Activated CD8-positive, alpha-beta memory T cell treated with anti-CD3 and anti-CD28 coated beads for 4 hours (primary cell): ENCODE data around the gene AQP3.
A peak's percentile ranks its signal among the peaks of the same experiment; 100 is the strongest.
"Not testable (repeated sequence)": the region's sequence is repeated elsewhere in the genome, so short reads cannot be mapped to it uniquely, and the experiment has no call there.

Experiments
- DNase-seq, 2 donors: peaks; one replicate each; pipeline ENCODE4 v3.0.0-alpha.2; 2020; ENCODE audit warnings: low read depth in 2 of 2

AQP3 gene

DNA sequence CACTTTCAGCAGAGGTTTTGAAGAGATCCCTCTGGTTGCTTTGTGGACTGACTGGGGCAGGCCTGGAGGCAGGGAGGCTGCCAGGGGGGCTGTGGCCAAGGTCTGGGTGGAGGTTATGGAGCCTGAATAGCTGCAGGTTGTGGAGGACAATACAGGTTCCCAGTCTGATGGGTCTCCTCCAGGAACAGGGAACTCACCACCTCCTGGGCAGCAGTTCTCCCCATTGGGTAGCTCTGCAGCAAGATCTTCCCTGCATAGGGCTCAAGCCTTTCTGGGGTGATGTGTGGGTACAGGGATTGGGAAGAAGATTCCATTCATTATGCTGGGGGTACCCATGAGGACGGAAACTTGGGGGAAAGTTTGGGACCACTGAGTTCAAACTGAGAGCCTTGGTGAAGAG, 6.8 kb downstream of the AQP3 start:
- DNase-seq, result no peak

DNA sequence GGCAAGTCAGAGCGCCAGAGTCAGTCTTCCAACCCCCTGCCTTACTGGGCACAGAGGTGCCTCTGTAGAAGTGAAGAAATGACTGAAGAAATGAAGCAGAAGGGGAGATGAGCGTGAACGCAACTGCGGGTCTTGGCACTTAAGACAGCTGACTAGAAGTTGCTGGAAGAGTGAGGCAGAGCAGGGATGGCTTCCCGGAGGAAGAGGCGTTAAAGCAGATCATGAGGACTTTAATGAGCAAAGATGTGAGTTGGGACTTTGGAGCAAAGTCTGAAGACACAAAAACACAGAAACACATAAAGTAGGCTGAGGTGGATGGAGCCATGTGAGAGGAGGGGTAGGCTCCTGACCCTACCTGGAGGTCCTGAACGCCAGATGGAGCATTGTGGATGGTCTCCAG, 7.2 kb downstream of the AQP3 start:
- DNase-seq, result no peak

DNA sequence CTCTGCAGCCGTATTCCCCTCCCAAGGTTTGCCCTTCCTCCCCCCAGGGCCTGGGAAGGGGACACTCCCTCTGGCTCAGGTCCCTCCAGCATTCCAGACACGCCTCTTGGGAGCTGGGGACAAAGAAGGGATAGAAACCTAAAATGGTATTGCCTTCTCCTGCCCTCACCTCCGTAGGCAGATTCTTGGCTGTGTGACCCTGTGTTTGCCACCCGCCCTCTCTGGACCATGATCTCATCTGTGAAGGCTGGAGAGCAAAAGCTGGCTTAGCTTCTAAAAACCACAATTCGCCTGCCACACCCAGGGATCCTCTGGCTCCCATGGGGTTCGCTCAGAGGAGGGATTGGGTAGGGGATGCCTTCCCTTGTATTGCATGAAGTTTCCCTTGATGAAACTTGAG, 7.7 kb downstream of the AQP3 start:
- no peak for DNase-seq

DNA sequence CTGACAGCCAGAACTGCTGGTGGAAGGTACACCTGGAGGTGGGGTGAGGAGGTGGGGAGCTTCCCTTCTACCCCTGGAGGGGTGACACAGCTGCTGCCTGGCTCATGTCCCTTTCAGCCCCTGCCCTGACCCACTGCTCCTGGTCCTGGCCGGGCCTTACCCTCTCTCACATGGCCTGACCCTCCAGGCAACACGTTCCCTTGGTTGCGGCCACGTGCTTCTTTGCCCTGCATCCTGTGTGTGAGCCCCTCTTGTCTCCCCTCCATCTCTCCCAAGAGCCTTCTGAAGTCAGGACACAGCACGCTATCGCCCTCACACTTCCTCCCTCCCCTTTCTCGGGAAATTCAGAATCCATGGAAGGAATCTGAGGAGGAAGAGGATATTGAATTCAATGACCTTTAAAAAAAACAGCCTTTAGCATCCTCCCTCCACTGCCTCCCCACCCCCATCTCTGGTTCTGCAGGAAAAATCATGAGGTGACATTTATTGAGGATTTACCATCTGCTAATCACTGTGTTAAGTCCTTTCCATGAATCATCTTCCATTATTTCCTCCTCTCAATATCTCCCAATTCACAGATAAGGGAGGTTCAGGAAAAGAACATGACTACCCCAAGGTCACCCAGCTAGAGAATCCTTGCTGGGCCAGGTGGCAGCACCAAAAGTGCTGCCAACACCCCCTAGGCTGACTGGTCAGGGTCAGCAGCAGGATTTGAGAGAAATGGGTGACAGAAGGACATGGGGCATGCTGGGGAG, 8.3 kb downstream of the AQP3 start:
- no peak for DNase-seq

DNA sequence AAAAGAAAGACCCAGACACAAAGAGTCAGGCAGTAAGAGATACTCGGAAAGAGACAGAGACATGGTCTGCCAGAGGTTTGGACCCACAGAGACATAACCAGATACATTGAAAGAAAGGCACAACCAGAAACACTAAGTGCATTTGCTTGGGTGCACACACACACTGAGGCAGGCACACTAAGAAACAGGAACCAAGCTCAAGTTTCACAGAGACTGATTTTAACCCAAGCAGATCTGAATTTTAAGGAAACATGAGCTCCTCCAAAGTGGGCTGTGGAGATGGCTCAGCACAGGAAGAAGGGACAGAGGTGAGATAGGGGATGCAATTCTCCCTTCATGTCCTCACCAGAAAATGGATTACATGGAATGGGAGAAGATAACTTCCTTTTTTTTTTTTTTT, 9.5 kb downstream of the AQP3 start:
- no peak for DNase-seq

DNA sequence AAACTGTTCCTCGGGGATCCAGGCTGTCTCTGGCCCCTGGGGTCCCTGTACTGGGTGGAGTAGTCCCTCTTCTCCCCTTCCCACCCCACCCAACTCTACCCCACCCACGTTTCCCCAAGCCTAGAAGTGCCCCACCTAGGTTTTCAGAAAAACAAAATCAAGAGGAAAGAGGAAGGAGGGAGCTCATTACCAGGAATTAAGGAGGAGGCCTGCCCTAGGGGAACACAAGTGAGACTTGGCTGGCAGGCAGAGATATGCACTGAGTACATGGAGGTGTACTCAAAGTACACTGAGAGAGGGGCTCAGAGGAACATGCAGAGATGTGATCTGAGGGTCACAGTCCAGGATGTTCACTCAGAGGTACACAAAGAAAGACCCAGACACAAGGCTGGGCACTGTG, 10.2 kb downstream of the AQP3 start:
- DNase-seq, result no peak

DNA sequence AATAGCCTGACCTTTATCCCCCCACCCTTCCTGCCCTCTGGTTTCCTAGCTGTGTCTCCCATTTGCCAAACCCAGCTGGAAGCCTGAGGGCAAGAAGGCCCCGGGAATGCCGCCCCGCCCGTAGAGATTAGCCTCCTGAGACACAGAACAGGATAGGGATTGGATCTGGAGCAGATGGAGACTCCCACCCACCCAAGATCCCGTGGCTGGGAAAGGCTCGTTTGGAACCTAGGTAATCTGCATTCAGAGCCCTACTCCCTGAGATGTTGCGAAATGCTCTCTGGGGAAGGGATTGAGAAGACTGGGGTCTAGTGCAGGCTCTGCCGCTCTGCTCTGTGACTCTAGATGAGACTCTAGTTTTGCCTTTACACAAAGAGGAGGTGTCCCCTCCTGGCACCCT, 10.9 kb downstream of the AQP3 start:
- no peak for DNase-seq

DNA sequence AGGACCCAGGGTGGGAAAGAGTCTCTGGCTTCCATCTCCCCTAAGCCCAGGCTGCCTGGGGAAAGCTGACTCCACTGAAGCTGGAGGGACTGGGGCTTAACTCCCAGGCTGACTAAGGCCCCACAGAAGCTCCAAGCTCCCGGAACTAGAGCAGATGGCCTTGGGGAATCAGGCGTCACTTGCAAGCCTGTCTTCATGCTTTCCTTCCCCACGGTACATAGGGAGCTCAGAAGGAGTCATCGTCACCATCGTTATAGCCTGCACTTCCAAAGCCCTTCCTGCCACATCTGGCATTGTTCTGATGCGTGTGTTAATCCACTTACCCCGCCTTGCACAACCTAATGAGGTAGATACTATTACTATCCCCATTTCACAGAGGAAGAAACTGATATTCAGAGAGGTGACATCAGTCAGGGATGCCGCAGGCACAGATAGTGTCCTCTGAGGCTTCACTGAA, 11.5 kb downstream of the AQP3 start:
- DNase-seq, result no peak

DNA sequence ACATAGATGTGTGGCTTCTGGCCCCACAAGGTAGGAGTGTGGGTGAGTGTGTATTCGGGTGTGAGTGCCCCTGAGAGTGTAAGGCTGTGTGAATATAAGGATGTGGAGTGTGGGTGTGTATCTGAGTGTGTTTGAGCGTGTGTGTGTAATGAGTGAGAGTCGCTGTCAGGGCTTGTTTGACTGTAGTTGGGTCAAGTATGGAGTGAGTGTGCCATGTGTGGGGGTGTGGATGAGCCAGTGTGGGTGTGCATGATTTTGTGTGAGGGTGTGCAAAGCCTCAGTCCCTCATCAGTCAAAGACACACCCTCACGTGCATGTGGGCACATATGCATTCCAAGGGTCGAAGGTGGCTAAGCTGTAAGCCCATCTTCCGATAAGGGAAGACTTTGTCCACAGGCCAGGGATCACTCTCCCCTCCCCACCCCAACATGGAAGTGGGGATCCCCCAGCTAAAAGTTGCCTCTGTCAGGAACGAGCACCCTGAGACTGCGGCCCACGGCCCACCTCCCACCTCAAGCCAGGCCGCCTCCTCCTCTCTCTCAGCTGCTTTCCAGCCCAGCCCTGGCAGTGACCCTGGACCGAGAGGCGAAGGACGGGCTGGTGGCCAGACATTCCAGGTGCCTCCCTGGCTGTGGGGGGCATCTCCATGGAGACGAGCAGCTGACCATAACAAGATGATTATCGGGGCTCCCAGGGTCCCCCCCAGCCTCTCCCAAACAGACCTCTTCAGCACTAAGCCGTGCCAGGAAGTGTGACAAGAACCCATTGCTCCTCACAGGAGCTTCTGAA, 12.9 kb downstream of the AQP3 start:
- no peak for DNase-seq

DNA sequence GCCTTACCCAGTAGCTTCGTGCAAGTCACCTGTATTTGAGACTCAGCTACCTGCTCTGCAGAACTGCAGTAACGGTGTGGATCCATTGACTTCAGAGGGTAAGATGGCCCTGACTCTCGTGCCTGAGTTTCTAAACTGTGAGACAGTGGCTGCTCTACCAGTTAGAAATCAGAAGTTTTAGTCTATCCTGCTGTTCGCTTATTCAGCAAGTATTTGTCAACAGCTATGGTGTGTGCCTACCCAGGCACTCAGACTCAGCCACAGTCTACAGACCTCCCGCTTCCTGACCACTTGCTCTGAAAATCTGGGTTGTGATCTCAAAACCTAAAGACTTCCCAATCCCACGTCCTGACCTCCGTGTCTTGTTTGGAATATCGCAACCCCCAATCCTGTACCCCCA, 13.5 kb downstream of the AQP3 start:
- no peak for DNase-seq

DNA sequence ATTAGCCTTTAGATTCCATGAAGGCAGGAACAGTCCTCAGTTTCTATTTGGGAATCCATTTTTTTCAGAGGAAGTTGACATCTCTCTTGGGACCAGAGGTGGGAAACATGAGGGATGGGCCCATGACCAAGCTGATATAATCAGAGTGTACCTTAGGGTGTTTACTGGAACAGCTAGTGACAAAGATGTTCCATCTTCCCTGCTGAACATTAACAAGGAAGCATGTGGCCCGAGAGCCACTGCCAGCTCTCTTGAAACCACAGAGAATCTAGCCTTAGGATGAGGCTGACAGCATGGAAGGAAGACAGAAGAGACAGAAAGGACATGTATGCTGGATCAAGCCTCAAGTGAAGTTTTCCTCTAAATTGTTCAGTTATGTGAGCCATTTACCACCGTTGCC, 16.0 kb downstream of the AQP3 start:
- DNase-seq, result no peak

DNA sequence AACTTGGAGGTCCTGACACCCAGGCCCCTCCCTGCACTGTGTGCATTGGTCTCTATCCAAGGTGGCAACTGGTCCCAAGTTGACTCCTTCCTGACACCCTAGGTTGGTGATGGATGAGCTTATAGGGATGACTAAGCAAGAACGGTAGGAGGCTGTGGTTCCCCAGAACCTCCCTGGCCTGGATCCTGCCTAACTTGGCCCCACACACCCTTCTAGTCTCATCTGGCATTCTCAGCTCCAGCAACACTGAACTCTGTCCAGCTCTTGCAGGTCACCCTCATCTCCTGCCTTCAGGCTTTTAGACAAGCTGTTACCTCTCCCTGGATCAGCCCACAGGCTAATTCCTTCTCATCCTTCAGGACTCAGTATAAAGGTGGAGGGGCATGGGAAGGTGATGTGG, 16.5 kb downstream of the AQP3 start:
- DNase-seq, result no peak

DNA sequence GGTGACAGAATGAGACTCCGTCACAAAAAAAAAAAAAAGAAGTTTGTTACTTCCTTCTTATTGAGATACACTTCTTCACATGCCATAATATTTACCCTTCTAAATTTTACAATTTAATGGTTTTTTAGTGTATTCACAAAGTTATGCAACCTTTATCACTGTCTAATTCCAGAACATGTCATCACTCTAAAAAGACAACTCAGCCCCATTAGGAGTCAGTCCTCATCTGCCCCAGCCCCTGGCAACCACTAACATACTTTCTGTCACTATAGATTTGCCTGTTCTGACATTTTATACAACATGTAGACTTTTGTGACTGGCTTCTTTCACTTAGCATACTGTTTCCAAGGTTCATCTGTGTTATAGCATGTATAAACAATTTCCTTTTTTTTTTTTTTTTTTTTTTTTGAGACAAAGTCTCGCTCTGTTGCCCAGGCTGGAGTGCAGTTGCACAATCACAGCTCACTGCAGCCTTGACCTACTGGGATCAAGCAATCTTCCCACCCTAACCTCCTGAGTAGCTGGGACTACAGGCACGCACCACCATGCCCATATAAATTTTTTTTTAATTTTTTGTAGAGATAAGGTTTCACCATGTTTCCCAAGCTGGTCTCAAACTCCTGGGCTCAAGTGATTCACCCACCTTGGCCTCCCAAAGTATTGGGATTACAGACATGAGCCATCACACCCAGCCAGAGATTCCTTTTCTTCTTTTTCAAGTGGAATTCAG, 18.0 kb downstream of the AQP3 start:
- no peak for DNase-seq

DNA sequence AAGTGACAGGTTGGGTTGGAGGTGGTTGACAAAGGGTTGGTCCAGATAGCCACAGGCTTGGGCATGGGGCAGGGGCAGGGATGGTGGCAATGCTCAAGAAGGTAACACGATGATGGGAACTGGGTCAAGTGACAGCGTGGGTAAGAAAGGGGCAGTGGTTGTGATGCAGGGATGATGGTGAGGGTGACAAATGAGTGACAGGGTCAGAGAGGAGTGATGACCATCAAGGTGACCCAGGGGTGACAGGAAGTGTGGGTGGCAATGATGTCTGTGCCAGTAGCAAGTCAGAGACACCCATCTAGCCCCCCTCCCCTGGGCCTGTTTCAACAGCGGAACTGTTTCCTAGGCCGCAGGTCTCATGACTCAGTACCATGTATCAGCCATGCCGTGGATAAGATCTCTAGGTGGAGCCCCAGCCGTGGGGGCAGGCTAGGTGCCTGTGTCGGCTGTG, 20.5 kb downstream of the AQP3 start:
- DNase-seq, result no peak

DNA sequence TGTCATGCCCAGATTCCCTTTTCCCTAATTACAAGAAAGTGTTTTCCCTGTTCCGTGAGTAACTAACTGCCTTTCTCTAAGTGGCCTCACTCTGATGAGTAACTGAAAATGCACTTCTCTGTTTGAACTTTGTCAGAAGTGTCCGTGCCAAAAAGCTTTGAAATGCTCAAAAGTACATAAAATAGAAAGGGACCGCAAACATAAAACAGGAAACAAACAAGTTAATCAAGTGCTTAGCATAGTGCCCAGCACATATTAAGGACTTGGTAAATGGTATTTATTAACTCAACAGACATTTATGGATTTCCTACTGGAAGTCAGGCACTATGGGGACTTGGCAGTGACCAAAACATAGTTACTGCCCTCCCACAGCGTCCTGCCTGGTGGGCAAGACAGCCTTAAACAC, 22.3 kb downstream of the AQP3 start:
- DNase-seq, result no peak

DNA sequence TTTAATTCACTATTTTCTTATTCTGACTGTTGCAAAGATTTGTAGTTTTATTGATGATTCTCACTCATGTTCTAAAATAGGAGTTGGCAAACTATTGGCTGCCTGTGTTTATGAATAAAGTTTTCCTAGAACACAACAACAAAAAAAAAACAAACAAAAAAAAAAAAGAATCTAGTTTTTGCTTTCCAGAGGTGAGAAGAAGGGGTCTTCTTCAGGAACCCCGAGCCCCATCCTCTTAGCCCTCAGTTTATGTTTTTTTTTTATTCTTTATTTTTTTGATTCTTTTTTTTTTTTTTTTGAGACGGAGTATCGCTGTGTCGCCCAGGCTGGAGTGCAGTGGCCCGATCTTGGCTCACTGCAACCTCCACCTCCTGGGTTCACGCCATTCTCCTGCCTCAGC, 22.9 kb downstream of the AQP3 start:
- DNase-seq, result not testable (repeated sequence)

DNA sequence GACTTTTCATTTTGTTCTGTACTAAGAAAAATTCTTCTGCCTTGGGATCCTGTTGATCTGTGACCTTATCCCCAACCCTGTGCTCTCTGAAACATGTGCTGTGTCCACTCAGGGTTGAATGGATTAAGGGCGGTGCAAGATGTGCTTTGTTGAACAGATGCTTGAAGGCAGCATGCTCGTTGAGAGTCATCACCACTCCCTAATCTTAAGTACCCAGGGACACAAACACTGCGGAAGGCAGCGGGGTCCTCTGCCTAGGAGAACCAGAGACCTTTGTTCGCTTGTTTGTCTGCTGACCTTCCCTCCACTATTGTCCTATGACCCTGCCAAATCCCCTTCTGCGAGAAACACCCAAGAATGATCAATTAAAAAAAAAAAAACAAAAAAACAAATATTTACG, 23.4 kb downstream of the AQP3 start:
- not testable (repeated sequence) for DNase-seq

DNA sequence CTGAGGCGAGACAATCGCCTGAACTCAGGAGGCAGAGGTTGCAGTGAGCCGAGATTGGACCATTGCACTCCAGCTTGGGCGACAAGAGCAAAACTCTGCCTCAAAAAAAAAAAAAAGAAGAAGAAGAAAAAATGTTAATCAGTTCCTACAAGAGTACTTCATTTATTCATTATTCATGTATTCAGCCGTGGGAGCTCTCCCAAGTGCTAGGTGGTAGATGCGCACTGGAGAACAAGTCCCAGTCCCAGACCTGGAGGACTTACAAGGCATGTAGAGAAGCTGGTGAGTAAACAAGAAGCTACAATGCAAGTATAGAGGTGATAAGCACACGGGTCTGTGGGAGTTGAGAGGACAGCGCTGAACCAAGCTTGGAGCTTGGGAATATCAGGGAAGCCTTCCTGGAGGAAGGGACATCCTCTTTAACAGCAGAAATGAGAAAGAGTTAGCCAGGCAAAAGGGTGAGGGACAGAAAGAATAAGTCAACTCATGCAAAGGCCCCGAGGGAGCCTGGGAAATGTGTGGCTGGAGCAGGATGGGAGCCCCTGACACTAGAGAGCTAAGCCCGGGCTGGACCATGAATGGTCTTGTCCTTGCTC, 27.6 kb downstream of the AQP3 start:
- no peak for DNase-seq

DNA sequence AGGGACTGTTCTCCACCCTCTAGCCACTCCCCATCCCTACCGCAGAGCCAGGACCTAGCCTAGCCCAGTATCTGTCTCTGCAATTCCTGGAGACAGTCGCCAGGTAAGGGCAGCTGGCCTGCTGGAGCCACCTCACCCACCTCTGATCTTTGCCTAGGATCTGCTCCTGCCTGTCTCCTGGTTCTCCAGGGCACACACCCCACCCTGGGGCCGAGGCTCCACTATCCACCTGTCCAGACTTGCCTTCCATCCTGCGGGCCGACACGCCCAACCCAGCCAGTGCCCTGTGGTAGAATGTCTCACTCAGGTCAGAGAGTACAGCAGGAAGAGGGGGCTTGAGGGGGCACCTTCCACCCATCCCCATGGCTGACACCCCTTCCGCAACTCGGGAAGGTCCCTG, 29.3 kb downstream of the AQP3 start:
- no peak for DNase-seq

DNA sequence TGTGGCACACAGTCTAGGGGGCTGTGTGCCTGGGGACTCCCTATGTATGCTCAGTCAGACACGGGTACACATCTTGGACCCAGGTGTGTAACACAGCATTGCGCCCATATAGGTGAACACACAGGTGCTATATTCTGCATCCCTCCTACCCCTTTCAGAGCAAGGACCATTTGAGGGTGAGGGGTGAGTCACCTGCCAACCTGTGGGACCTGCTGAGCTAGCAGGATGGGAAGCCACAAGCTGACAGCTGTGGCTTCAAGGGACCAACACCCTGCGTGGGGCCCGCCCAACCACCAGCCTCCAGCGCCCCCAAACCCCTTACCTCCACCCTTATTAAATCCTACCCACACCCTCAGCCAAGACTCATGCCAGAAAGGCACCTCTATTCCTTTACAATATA, 30.4 kb downstream of the AQP3 start:
- DNase-seq, result peak; percentile 9

DNA sequence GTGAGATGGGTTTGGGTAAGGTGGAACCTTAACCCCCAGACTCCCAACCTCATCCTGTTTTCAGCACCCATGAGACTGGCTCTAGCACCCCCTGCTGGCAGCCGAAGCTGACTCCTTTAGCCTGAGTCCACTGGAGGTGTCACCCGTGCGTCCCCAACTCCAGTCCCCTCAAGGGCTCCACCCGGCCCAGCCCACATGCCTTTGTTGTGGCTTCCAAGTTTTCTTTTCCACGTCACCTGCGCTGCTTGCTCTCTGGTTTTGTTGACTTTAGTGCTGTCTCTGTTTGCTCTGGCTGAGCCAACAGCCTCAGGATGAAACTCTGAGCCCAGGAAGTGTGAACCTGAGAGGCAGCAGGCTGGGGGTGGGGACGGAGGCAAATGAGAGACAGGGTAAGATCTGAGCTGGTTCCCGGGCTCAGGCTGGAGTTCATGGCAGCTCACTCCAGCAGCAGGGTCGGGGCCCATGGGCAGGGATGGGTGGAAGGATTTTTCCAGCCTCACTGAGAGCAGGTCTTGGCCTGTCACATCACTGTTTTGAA, 31.8 kb downstream of the AQP3 start:
- peak; percentile 49 to 58 for DNase-seq
